T47D (cell line): ENCODE measurements around the gene EPHA3.
"Not testable (repeated sequence)": the region's sequence is repeated elsewhere in the genome, so short reads cannot be mapped to it uniquely, and the experiment has no call there.

ENCODE experiments used
- DNase-seq, 2 experiments: peaks; one replicate each; pipeline versions ENCODE4 v3.0.0 to v3.0.0-alpha.2; 2011 to 2012; ENCODE audit warnings: low read depth in 1 of 2, low spot score in 1 of 2
- JUND ChIP-seq: IDR thresholded peaks from 2 replicates; pipeline ENCODE4 v1.6.1; 2012; ENCODE audit warnings: low read depth
- in situ Hi-C: cut with HindIII; loops from 2 replicates; pipeline ENCODE4 v1.10.0; 2016; ENCODE audit warnings: low sequenced_read_pairs, low pct_unique_long_range_greater_than_20kb

Gene EPHA3

GRCh38 chr3:89326997-89327396, 219.6 kb downstream of the EPHA3 start:
- in situ Hi-C loops: no loop called here
- DNase-seq: no peak
- TF ChIP-seq JUND: no peak

DNA sequence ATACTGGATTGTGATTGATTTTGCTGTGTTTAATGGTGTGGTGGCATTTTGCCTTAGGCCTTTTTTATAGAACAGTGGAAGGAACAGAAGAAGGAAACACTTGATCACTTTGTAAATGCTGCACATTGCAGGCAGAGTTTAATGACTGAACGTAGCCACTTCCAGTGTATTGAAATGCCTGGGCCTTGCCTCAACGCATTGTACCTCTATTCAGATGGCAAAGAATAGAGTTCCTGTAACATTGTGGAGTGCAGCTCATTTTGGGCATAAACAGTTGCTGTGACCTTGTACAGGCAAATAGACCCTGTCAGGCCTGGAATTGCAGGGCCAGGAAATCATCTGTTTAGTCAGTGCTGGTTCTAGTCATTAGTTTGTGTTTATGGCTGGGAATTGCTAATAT, 225.0 kb downstream of the EPHA3 start:
- no peak for TF ChIP-seq JUND
- in situ Hi-C loops: no loop called here
- DNase-seq: no peak

DNA sequence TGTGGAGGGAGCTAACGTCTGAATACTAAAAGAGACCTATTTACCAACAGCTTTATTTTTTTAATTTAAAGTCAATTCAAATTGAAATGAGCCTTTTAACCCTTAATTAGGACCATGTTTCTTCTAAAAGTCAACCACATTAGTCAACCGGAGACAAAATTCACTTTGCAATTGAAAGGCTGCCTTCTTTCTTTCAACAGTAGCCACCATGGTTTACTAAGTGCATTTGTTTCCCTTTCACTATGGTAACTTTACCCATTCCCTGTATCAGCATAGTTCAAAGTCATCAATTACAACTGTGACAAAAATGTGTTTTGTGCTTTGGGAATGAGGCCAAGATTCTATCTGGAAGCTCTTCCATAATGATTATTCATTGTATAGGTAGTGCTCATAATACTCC, 225.4 kb downstream of the EPHA3 start:
- DNase-seq: no peak
- in situ Hi-C loops: no loop called here
- no peak for TF ChIP-seq JUND

GRCh38 chr3:89335693-89336092, 228.3 kb downstream of the EPHA3 start:
- no peak for DNase-seq
- in situ Hi-C loops: no loop called here
- TF ChIP-seq JUND: no peak

DNA sequence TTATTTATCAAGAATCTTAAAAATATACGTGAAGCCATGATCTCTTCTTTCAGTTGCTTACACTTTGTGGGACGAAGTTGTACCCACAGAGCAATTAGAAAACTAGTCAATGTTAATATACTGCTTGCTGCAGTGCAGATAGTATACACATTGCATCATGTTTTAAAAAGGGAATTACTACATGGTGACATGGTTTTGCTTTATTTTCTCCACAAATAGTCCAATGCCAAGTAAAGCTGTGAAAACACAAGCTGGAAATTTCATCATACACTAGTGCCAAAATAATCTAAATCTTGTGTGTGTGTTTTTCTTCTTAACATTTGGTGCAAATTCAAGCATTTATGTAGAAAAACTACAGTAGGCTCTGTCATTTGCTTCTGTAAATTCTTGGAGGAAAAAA, 233.0 kb downstream of the EPHA3 start:
- TF ChIP-seq JUND: no peak
- in situ Hi-C loops: no loop called here
- no peak for DNase-seq

- in situ Hi-C loops: no loop called here
- TF ChIP-seq JUND: no peak
- no peak for DNase-seq
Measured at GRCh38 chr3:89344076-89344475, 236.7 kb downstream of the EPHA3 start.

- DNase-seq, in situ Hi-C loops: not testable (repeated sequence)
Measured at GRCh38 chr3:89350935-89351334, 243.5 kb downstream of the EPHA3 start.

- in situ Hi-C loops: no loop called here
- no peak for DNase-seq
- no peak for TF ChIP-seq JUND
Measured at GRCh38 chr3:89353465-89353864, 246.0 kb downstream of the EPHA3 start.

- no peak for TF ChIP-seq JUND
- in situ Hi-C loops: no loop called here
- DNase-seq: no peak
Measured at GRCh38 chr3:89358281-89358680, 250.9 kb downstream of the EPHA3 start.

GRCh38 chr3:89360156-89360555, 252.7 kb downstream of the EPHA3 start:
- no peak for TF ChIP-seq JUND
- in situ Hi-C loops: no loop called here
- DNase-seq: no peak

DNA sequence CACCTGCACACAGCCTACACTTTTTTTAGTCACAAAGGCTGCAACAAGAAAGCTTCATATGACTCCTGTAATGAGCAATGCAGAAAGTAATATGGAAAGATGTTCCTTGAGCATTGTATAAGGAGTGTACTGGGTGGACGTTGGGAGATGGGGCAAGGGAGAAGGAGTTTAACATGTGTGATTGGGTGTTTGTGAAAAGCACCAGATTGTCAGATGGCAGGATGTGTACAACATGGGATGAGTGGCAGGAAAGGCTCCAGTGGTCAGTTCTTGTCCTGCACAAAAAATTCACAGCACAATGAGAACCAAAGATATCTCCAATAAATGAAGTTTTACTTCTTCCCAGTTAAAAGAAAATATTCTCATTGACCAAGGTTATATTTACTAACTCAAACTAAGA, 255.1 kb downstream of the EPHA3 start:
- TF ChIP-seq JUND: no peak
- no peak for DNase-seq
- in situ Hi-C loops: no loop called here

DNA sequence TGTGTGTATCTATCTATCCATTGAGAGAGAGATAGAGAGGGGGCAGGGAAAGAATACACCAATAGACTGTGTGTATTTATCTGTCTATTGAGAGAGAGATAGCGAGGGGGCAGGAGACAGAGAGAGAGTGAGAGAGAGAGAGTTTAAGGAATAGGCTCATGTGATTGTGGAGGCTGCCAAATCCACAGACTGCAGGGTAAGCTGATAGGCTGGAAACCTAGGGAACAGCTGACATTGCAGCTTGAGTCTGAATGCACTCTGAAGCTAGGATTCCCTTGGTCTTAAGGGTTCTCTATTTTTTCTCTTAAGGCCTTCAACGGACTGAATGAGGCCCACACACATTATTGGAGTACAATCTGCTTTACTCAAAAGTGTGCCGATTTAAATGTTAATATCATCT, 255.8 kb downstream of the EPHA3 start:
- TF ChIP-seq JUND: no peak
- DNase-seq: no peak
- in situ Hi-C loops: no loop called here

- DNase-seq: no peak
- TF ChIP-seq JUND: no peak
- in situ Hi-C loops: no loop called here
Measured at GRCh38 chr3:89364314-89364713, 256.9 kb downstream of the EPHA3 start.

DNA sequence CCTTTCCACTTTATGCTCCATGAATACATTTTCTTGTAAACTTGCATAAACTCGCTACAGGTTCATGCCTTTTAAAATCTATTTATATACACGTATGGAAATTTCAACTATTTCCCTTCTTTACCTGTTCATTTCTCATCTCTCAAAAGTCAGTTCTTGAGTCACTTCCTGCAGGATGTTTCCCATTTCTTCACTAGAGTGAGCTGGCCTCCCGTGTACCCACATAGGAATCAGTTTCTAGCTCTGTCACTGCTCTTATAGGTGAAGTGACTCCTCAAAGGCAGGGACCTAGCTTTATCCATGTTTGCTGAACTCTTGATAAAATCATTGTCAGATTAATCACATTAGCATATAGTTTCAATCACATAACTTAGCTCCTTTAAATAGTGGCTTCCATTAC, 259.7 kb downstream of the EPHA3 start:
- no peak for TF ChIP-seq JUND
- in situ Hi-C loops: no loop called here
- DNase-seq: no peak

GRCh38 chr3:89368846-89369245, 261.4 kb downstream of the EPHA3 start:
- DNase-seq: no peak
- TF ChIP-seq JUND: no peak
- in situ Hi-C loops: no loop called here
